ENCODE results near the gene LIPC. TPM values are rescaled to one million over a fixed set of nuclear protein-coding genes. Genes with fewer than 3 reads are reported as not detected.
A peak's percentile ranks its signal among the peaks of the same experiment; 100 is the strongest.

Gene LIPC
- total RNA-seq, 4 donors from 2014 or later = 0.28 to 0.51 TPM; not detected in 2

- no peaks in the 10 kb centered on the region for H3K36me3 ChIP-seq
- H3K4me3 ChIP-seq = peak overlapping the region; percentile 26 to 28
- no peaks in the 10 kb centered on the region for H3K27me3 ChIP-seq
- H3K27ac ChIP-seq = peak overlapping the region; percentile 34 to 62
- no peaks in the 10 kb centered on the region for H3K9me3 ChIP-seq
- TF ChIP-seq CTCF (IDR thresholded peaks at IDR 0.05) = no peak
- no peak for TF ChIP-seq POLR2A (IDR thresholded peaks at IDR 0.05)
- no peak for DNase-seq
- intact Hi-C loops (cut with DNase I; ENCODE audit: low total_unique reads) = no loop called here
- H3K4me1 ChIP-seq = no peaks in the 10 kb centered on the region
Observed at GRCh38 chr15:58552505-58553364, 120.9 kb downstream of the LIPC start.

- Histone ChIP-seq H3K27ac (no peak overlapping the region), H3K27me3 (no peaks in the 10 kb centered on the region), H3K9me3 (no peaks in the 10 kb centered on the region), H3K36me3 (no peaks in the 10 kb centered on the region), H3K4me3 (no peak overlapping the region), H3K4me1 (no peaks in the 10 kb centered on the region)
- intact Hi-C loops (cut with DNase I; ENCODE audit: low total_unique reads) = no loop called here
- no peak for TF ChIP-seq POLR2A (IDR thresholded peaks at IDR 0.05)
- no peak for TF ChIP-seq CTCF (IDR thresholded peaks at IDR 0.05)
- DNase-seq = no peak
Observed at GRCh38 chr15:58553365-58553918, 121.7 kb downstream of the LIPC start.

- intact Hi-C loops (cut with DNase I; ENCODE audit: low total_unique reads) = no loop called here
- no peaks in the 10 kb centered on the region for H3K27me3 ChIP-seq
- H3K27ac ChIP-seq = no peak overlapping the region
- H3K9me3 ChIP-seq = no peaks in the 10 kb centered on the region
- H3K4me3 ChIP-seq = no peak overlapping the region
- H3K36me3 ChIP-seq = no peaks in the 10 kb centered on the region
- TF ChIP-seq CTCF (IDR thresholded peaks at IDR 0.05) (no peak), POLR2A (IDR thresholded peaks at IDR 0.05) (no peak)
- no peak for DNase-seq
- H3K4me1 ChIP-seq = no peaks in the 10 kb centered on the region
Observed at GRCh38 chr15:58554758-58555157, 123.0 kb downstream of the LIPC start.

GRCh38 chr15:58555162-58556027 is 123.6 kb downstream of the LIPC start:
- Histone ChIP-seq H3K9me3 (no peaks in the 10 kb centered on the region), H3K4me1 (no peaks in the 10 kb centered on the region), H3K4me3 (no peak overlapping the region), H3K27ac (no peak overlapping the region), H3K27me3 (no peaks in the 10 kb centered on the region), H3K36me3 (no peaks in the 10 kb centered on the region)
- DNase-seq = no peak
- intact Hi-C loops (cut with DNase I; ENCODE audit: low total_unique reads) = no loop called here
- no peak for TF ChIP-seq POLR2A (IDR thresholded peaks at IDR 0.05)
- no peak for TF ChIP-seq CTCF (IDR thresholded peaks at IDR 0.05)

GRCh38 chr15:58556028-58556361 is 124.2 kb downstream of the LIPC start:
- no peaks in the 10 kb centered on the region for H3K27me3 ChIP-seq
- H3K4me3 ChIP-seq = no peak overlapping the region
- intact Hi-C loops (cut with DNase I; ENCODE audit: low total_unique reads) = no loop called here
- no peaks in the 10 kb centered on the region for H3K9me3 ChIP-seq
- H3K27ac ChIP-seq = no peak overlapping the region
- H3K4me1 ChIP-seq = no peaks in the 10 kb centered on the region
- H3K36me3 ChIP-seq = no peaks in the 10 kb centered on the region
- DNase-seq = no peak
- TF ChIP-seq POLR2A (IDR thresholded peaks at IDR 0.05) (no peak), CTCF (IDR thresholded peaks at IDR 0.05) (no peak)
